PC-3 (cell line): ENCODE measurements around the gene C22orf39.

Experiments
- CTCF ChIP-seq: fragments of 300-600 bp; sonication (generic); conservative IDR thresholded peaks from 2 replicates; pipeline ENCODE4 v1.5.1; 2017; ENCODE audit warnings: antibody characterized with exemption, low read depth, mild to moderate bottlenecking, low read length
- EZH2 ChIP-seq: fragments of 300-600 bp; sonication (generic); IDR thresholded peaks from one replicate; pipeline ENCODE4 v1.6.1; 2017; ENCODE audit warnings: antibody characterized with exemption, mild to moderate bottlenecking, low read length; ENCODE audit not compliant: unreplicated experiment
- EZH2phosphoT487 ChIP-seq: fragments of 300-600 bp; sonication (generic); IDR thresholded peaks from 2 replicates; pipeline ENCODE4 v1.6.1; 2018; ENCODE audit warnings: mild to moderate bottlenecking, antibody characterized with exemption, low read length, borderline replicate concordance

- TF ChIP-seq CTCF (no peak), EZH2 (no peak), EZH2phosphoT487 (no peak)
These were observed 12.5 kb downstream of the C22orf39 start for GRCh38 chr22:19434829-19435580.
